Esophagus muscularis mucosa (tissue), 3 donors: ENCODE data around the gene KLHL14.

Source experiments
- EP300 ChIP-seq: sonication (generic); formaldehyde crosslinking; IDR thresholded peaks from one replicate; pipeline ENCODE4 v1.6.1; 2017; ENCODE audit warnings: antibody characterized with exemption
- TF ChIP-seq, protein P1 (sequence below), 3 experiments: fragments of 200-600 bp in 2 of 3; fragments of 450-650 bp in 1 of 3; sonication (generic) in 2 of 3; IDR thresholded peaks; one replicate each; pipeline ENCODE4 v1.5.1; 2017 to 2019; ENCODE audit warnings: antibody characterized with exemption in 3 of 3, mild to moderate bottlenecking in 2 of 3, moderate library complexity in 1 of 3

DNA sequence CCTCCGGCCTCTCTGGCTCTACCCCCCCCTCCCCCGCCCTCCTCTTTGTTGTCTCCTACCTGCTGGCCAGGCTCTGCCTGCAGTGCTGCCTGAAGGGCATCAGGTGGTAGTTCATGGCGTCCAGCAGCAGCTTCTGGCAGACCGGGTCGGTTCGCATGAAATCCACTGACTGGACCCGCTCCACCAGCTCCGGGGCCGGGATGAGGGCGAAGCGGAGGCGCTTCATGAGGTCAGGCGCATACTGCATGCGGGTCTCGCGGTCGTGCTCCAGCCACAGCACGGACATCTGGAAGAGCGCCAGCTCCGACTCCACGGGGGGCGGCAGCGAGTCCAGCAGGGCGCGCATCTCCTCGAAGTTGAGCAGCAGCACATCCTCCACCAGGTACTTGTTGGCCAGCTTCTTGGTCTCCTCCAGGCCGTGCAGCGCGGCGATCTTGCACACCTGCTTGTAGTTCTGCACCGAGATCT, 3.2 kb downstream of the KLHL14 start:
- TF ChIP-seq, protein P1, sequence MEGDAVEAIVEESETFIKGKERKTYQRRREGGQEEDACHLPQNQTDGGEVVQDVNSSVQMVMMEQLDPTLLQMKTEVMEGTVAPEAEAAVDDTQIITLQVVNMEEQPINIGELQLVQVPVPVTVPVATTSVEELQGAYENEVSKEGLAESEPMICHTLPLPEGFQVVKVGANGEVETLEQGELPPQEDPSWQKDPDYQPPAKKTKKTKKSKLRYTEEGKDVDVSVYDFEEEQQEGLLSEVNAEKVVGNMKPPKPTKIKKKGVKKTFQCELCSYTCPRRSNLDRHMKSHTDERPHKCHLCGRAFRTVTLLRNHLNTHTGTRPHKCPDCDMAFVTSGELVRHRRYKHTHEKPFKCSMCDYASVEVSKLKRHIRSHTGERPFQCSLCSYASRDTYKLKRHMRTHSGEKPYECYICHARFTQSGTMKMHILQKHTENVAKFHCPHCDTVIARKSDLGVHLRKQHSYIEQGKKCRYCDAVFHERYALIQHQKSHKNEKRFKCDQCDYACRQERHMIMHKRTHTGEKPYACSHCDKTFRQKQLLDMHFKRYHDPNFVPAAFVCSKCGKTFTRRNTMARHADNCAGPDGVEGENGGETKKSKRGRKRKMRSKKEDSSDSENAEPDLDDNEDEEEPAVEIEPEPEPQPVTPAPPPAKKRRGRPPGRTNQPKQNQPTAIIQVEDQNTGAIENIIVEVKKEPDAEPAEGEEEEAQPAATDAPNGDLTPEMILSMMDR (IDR thresholded peaks at IDR 0.05): no peak
- no peak for TF ChIP-seq EP300
